SK-N-MC (cell line): ENCODE data around the gene COL13A1.

Experiments
- EZH2 ChIP-seq: fragments of 200-600 bp; sonication (generic); IDR thresholded peaks from one replicate; pipeline ENCODE4 v1.6.1; 2017; ENCODE audit warnings: antibody characterized with exemption
- POLR2AphosphoS5 ChIP-seq: IDR thresholded peaks from 2 replicates; pipeline ENCODE4 v1.6.1; 2012; ENCODE audit warnings: mild to moderate bottlenecking, low read depth, low read length, borderline replicate concordance

DNA sequence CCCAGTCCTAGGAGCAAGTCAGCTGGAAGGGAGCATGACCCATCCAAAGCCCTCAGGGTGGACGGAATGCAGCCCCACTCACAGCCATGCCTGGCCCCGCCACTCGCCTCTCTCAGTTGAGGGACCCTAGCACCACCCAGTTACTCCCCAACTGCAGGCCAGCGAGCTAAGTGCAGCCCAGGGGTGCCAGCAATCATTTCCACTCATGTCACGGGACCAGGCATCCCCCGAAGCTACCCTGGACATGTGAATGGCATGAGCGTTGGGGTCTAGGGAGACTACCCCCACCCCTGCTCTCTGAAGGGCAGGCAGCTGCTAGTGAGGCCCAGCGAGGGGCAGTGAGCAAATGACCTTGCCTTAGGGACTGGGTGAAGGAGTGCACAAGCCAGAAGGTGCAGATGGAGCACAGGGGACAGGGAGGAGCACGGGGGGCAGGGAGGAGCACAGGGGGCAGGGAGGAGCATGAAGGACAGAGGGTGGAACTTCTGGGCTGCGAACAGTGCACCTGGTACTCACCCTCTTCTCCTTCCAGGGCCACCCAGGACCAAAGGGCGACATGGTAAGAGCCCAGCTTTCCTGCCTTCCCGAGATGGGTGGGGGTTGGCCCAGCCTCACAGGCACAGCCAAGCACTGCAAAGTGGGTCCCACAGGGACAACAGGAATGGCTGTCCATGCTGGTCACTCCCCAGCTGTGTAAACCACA is 87.3 kb downstream of the COL13A1 start:
- no peak for TF ChIP-seq POLR2AphosphoS5
- no peak for TF ChIP-seq EZH2
